ENCODE results near the gene ERMP1.
"Not testable (repeated sequence)": the region's sequence is repeated elsewhere in the genome, so short reads cannot be mapped to it uniquely, and the experiment has no call there.

Gene ERMP1, protein sequence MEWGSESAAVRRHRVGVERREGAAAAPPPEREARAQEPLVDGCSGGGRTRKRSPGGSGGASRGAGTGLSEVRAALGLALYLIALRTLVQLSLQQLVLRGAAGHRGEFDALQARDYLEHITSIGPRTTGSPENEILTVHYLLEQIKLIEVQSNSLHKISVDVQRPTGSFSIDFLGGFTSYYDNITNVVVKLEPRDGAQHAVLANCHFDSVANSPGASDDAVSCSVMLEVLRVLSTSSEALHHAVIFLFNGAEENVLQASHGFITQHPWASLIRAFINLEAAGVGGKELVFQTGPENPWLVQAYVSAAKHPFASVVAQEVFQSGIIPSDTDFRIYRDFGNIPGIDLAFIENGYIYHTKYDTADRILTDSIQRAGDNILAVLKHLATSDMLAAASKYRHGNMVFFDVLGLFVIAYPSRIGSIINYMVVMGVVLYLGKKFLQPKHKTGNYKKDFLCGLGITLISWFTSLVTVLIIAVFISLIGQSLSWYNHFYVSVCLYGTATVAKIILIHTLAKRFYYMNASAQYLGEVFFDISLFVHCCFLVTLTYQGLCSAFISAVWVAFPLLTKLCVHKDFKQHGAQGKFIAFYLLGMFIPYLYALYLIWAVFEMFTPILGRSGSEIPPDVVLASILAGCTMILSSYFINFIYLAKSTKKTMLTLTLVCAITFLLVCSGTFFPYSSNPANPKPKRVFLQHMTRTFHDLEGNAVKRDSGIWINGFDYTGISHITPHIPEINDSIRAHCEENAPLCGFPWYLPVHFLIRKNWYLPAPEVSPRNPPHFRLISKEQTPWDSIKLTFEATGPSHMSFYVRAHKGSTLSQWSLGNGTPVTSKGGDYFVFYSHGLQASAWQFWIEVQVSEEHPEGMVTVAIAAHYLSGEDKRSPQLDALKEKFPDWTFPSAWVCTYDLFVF

GRCh38 chr9:5832538-5833529 lies at the start of gene ERMP1:
Gene ERMP1 (minus strand): TSS chr9:5833117. CDS start chr9:5833027, 90 bp downstream.
- peak; percentile 81 for DNase-seq (ENCODE audit: low spot score)

- DNase-seq (ENCODE audit: low spot score): not testable (repeated sequence)
Measured at GRCh38 chr9:5882244-5883012, 49.5 kb upstream of the ERMP1 start.

- DNase-seq (ENCODE audit: low spot score): peak; percentile 36
Measured at GRCh38 chr9:5879419-5880181, 46.7 kb upstream of the ERMP1 start.

GRCh38 chr9:5876711-5877110 lies 43.8 kb upstream of the ERMP1 start:
- DNase-seq (ENCODE audit: low spot score): no peak

- DNase-seq (ENCODE audit: low spot score): no peak
Measured at GRCh38 chr9:5876026-5876425, 43.1 kb upstream of the ERMP1 start.

- no peak for DNase-seq (ENCODE audit: low spot score)
Measured at GRCh38 chr9:5874048-5874447, 41.1 kb upstream of the ERMP1 start.

DNA sequence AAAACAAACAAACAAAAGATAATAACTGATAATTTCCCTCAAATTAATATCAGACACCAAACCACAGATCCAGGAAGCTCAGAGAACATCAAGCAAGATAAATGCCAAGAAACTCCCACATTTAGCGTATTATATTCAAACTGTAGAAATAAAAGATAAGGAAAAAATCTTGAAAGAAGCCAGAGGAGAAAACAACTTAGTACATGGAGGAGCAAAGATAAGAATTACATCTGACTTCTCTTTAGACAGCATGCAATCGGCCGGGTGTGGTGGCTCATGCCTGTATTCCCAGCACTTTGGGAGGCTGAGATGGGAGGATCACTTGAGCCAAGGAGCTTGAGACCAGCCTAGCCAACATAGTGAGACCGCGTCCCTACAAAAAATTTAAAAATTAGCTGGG lies 40.5 kb upstream of the ERMP1 start:
- no peak for DNase-seq (ENCODE audit: low spot score)

DNA sequence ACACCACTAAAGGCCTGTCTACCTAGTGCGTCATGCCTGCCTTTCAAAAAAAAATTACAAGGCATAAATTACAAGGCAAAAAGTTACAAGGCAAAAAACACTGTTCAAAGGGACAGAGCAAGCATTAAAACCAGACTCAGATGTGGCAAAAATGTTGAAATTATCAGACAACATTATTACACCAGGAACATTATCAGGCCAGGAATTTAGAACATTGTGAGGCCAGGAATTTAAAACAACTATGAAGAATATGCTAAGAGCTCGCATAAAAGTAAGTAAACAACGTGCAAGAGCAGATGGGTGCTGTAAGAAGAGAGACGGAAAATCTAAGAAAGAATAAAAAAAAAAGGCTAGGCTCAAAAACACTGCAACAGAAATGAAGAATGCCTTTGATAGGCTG lies 39.6 kb upstream of the ERMP1 start:
- no peak for DNase-seq (ENCODE audit: low spot score)

DNA sequence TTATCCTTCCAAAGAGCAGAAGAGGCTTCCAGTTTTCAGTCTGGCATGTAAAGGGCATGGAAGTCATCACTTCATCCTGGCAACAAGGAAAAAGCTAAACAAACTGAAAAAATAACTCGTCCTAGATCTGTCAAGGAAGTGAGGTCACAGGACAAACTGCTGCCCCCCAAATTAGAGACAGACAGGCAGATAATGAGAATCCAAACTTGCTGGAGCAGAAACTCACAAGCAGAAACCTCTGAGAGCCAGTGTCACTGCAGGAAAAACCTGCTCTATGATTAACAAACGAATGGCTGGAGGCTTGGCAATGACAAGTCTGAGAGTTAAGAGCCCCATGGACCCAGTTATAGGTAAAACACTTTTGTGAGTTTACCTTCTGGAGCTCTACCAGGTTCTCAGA lies 38.9 kb upstream of the ERMP1 start:
- DNase-seq (ENCODE audit: low spot score): no peak

- DNase-seq (ENCODE audit: low spot score): no peak
Measured at GRCh38 chr9:5870691-5871090, 37.8 kb upstream of the ERMP1 start.

- DNase-seq (ENCODE audit: low spot score): no peak
Measured at GRCh38 chr9:5870020-5870339, 37.1 kb upstream of the ERMP1 start.

DNA sequence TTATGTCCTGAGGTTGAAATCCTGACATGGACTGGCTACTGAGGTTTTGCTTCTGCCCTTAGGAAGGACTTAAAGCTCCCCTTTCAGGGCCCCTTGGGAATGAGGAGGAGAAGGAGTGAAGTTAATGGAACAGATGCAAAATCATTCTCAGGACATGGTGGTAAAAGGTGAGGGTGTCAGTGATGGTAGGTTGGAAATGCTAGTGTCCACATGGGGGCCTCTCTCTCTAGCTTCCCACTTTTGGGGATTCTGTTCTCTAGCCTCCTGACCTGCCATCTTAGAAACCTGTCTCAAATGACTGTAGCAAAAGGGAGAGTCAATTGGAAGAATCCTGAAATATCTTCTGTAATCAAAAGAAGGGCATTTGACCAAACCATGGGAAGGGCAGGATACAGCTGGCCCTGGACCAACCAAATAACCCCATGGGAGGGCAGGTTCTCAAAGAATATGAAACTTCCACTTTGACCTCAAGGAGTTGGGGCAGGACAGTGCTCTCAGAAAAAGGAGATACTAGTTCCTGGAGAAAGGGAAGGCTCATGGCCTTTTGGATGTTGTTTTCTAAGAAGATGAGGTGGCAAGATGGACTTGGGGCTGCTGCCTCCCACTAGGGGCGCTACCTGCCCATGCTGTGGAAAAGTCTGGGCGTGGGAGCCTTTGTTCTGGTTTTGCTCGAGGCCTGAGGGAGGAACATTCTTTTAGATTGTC lies 36.5 kb upstream of the ERMP1 start:
- no peak for DNase-seq (ENCODE audit: low spot score)

- no peak for DNase-seq (ENCODE audit: low spot score)
Measured at GRCh38 chr9:5868235-5868634, 35.3 kb upstream of the ERMP1 start.

DNA sequence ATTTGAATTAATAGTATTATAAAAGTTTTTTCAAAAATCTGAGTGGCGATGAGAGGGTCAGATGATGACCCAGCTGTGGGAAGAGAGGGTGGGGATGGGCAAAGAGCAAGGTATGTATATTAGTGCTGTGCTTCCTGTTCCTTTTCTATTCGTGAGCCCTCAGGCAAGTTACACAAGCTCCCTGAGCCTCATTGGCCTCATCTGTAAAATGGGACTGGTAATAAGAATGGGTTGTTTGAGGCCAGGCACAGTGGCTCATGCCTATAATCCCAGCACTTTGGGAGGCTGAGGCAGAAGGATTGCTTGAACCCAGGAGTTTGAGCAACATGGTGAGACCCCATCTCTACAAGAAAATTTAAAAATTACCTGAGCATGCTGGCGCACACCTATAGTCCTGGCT lies 33.8 kb upstream of the ERMP1 start:
- no peak for DNase-seq (ENCODE audit: low spot score)

DNA sequence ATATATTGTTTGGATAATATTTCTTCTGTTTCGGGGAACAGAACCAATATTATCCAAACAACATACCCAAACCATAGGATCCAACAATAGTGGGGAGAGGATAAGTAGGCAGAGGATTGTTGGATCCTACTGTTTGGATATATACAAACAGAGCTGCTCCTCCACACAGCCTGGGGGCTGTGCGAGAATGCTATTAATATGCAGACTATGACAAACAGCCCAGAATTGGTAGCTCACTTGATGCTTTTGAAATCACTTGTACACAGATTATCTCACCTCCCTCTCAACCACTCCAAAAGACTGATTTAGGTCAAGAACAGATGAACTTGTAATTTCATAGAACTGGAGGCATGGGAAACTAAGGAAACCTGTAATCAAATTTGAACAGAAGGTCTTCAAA lies 33.4 kb upstream of the ERMP1 start:
- DNase-seq (ENCODE audit: low spot score): no peak

GRCh38 chr9:5864446-5864845 lies 31.5 kb upstream of the ERMP1 start:
- no peak for DNase-seq (ENCODE audit: low spot score)

- DNase-seq (ENCODE audit: low spot score): no peak
Measured at GRCh38 chr9:5863092-5863746, 30.3 kb upstream of the ERMP1 start.

DNA sequence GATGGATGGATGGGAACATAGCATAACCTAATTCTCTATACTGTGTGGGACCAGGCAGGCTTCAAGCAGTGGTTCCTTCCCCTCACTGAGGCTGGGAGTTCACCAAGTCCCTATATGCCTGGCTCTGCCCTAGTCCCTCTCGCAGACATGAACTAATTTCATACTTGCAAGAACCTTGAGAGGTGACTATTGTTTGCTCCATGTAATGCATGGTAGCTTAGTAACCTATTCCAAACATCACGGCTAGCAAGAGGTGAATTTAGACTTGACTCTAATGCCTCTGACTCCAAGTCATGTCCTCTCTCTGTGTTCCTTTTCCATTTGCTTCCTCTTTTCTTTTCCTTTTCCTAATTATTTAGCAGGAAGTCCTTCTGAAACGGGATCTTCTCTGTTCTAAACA lies 25.9 kb upstream of the ERMP1 start:
- no peak for DNase-seq (ENCODE audit: low spot score)

GRCh38 chr9:5857928-5858327 lies 25.0 kb upstream of the ERMP1 start:
- DNase-seq (ENCODE audit: low spot score): no peak
